ENCODE measurements around the gene RASL11A.
"Not testable (repeated sequence)": the region's sequence is repeated elsewhere in the genome, so short reads cannot be mapped to it uniquely, and the experiment has no call there.

Gene RASL11A

DNA sequence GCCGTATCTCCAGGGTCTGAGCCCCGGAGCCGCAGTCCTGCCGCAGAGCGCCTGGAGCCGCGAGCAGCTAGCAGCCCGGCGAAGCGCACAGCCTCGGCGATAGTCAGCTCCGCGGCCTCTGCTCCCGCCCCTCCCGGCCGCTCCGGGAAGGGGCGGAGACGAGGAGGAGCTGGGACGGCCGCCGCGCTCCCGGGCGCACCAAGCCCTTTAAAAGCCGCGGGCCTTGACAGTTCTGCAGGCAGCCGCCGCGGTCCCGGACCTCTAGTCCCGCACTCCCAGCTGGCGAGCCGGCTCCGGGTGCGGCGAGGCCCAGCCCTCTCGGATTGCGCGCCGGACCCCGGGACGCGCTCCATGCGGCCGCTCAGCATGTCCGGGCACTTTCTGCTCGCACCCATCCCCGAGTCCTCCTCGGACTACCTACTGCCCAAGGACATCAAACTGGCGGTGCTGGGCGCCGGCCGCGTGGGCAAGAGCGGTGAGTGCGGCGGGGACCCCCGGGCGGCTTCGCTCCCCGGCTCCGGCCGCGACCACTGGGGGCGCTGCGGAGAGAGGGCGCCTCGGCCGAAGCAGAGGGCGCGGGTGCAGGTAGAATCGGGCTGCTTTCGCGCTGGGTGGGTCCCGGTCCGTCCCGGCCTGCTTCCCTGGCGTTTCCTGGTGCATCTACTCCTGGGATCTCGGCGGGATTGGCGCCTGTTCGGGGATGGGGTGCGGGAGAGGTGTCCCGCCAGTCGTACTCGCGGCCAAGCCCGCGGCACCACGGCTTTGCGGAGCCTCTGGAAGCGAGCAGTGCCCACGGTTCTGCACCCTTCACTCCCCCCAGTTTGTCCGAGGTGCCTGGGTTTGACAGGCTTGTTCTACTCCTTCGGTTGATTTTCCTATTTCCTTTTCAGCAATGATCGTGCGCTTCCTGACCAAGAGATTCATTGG, at the start of gene RASL11A:
Gene RASL11A, plus strand, starts transcription at position 237 of the 927 bp plus-strand sequence. Its CDS starts 115 bp downstream, at position 352.
- DNase-seq (ENCODE audit: low read depth in 2 of 2): peak; percentile 35 to 61

GRCh38 chr13:27222100-27222499, 48.5 kb upstream of the RASL11A start:
- not testable (repeated sequence) for DNase-seq (ENCODE audit: low read depth in 2 of 2)

- DNase-seq (ENCODE audit: low read depth in 2 of 2): no peak
These were observed 43.6 kb upstream of the RASL11A start for GRCh38 chr13:27226991-27227390.

DNA sequence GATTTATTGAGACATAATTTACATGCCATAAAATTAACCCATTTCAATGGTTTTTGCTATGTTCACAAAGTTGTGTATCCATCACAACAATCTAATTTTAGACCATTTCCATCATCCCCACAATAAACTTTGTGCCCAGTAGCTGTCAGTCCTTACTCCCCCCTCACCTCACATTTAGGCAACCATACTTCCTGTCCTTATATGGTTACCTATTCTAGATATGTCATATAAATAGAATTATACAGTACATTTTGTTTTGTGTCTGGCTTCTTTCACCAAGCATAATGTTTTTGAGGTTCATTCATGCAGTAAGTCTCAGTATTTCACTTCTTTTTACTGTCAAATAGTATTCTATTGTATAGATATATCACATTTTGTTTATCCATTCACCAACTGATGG, 42.5 kb upstream of the RASL11A start:
- DNase-seq (ENCODE audit: low read depth in 2 of 2): no peak

- DNase-seq (ENCODE audit: low read depth in 2 of 2): no peak
These were observed 41.0 kb upstream of the RASL11A start for GRCh38 chr13:27229642-27230041.

- DNase-seq (ENCODE audit: low read depth in 2 of 2): no peak
These were observed 36.7 kb upstream of the RASL11A start for GRCh38 chr13:27233964-27234363.

- no peak for DNase-seq (ENCODE audit: low read depth in 2 of 2)
These were observed 34.2 kb upstream of the RASL11A start for GRCh38 chr13:27236478-27236877.

GRCh38 chr13:27242702-27243101, 27.9 kb upstream of the RASL11A start:
- no peak for DNase-seq (ENCODE audit: low read depth in 2 of 2)

DNA sequence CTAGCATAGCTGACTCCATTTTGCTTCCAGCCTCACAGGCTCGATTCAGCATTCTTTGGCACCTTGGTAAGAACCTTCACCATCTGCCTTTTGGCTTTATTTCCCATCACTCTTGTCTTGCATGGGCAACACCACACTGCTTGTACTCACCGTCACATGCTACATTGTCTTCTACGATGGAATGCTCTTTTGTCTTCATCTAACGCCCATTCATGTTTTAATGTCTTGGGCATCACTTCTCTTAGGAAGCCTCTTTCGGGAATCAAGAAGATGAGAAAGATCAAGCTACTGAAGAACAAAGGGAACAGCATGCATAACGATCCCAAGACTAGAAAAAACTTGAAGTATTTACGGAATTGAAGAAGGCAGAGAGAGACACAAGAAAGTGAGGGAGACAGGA, 25.0 kb upstream of the RASL11A start:
- DNase-seq (ENCODE audit: low read depth in 2 of 2): no peak

- DNase-seq (ENCODE audit: low read depth in 2 of 2): no peak
These were observed 19.8 kb upstream of the RASL11A start for GRCh38 chr13:27250833-27251165.

GRCh38 chr13:27251166-27252091, 19.2 kb upstream of the RASL11A start, which contains the start of gene RPL21:
TSS of gene RPL21 (plus strand) at chr13:27251558. CDS start at chr13:27253777, 2,219 bp downstream.
- peak; percentile 77 to 85 for DNase-seq (ENCODE audit: low read depth in 2 of 2)

DNA sequence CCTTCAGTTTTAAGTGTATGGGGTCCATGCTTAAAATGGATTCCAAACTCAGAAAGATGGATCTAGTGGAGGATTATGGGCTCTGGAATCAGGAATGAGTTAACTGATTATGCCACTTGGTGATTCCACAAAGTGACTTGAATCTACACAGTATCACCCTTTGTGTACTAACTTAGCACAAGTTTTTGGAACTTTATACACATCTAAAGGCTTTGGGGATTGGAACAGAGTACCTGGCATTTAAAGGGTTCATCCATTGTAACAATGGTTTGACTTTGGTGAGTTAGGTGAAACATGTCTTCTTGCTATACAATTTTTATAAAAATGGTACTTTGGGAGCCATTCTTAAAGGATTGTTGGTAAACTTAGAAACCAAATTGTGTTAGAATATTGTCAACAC, 18.2 kb upstream of the RASL11A start:
- no peak for DNase-seq (ENCODE audit: low read depth in 2 of 2)

DNA sequence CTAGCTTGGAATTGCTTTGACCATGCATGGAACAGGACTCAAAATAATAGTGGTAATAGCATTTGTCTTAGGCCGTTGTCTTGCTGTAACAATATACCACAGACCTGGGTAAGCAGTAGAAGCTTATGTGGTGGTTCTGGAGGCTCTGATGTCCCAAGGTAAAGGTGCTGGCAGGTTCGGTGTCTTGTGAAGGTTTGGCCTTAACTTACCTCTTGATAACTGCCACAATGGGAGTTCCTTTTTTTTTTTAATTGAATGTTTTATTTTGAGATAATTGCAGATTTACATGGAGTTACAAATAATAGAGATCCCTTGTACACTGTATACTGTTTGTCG, 13.4 kb upstream of the RASL11A start:
- DNase-seq (ENCODE audit: low read depth in 2 of 2): no peak

DNA sequence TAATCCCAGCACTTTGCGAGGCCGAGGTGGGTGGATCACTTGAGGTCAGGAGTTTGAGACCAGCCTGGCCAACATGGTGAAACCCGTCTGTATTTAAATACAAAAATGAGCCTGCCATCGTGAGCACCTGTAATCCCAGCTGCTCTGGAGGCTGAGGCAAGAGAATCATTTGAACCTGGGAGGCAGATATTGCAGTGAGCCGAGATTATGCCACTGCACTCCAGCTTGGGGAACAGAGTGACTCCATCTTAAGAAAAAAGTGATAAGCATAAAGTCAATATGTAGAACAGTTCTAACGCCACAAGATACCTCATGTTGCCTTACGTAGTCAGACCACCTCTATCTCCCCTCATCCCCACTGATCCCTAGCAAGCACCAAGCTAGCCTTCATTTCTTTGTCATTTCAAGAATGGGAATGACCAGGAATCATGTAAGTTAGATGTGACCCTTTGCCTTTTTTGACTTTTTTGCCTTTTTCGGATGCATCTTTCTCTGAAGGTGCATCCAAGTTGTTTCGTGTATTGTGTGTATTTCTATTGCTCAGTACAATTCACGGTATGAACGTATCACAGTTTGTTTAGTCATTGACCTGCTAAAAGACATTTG, 12.9 kb upstream of the RASL11A start:
- DNase-seq (ENCODE audit: low read depth in 2 of 2): no peak

- no peak for DNase-seq (ENCODE audit: low read depth in 2 of 2)
These were observed 11.8 kb upstream of the RASL11A start for GRCh38 chr13:27258637-27259386.

DNA sequence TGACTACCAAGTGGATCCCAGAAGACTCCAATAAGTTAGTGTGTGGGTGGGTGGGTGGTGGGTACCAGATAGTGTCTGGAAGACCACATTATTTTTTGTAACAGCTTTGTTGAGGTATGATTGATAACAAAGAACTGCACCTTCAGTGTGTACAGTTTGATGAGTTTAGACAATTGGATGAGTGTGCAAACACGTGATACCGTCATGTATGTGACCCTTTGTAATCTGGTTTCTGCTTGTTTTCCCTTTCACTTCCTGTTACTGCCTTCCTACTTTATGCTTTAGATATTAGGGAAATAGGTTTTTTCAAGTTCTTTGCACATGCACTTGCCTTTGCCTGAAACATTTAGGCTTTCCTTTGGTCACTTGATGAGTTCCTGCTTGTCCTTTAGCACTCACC, 10.8 kb upstream of the RASL11A start:
- no peak for DNase-seq (ENCODE audit: low read depth in 2 of 2)

DNA sequence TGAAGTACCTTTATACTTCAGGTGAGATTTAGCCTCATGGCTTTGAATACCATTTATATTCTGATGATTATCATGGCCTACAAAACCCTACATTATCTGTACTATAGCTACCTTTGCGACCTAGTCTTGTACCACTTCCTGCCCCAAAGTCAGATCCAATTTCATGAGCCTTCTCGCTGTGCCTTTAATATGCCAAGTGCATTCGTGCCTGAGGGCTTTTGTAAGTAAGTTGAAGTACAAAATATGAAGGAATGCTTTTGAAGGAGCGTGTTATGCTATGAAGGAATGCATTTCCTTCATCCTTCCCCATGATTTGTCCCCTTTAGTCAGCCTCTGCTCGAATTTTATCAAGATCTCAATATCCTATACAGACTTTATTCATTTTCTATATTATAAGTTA, 9.2 kb upstream of the RASL11A start:
- DNase-seq (ENCODE audit: low read depth in 2 of 2): no peak

DNA sequence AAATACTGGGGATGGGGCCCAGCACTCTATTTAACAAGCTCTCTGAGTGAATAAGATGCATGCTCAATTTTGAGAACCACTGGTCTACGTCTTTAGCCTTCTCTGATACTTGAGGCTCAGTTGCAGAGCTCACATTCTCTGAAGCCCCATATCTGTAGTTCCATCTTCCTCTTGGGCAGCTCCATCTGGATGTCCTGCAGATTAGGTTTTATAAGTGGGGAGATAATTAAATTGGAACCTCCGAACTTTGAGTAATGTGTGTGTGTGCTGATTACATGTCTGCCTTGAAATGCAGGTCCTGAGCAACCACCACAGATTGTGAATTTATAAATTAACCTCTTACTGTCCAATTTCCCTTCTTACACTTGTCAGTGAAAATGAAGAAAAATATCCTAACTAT, 7.2 kb upstream of the RASL11A start:
- no peak for DNase-seq (ENCODE audit: low read depth in 2 of 2)

DNA sequence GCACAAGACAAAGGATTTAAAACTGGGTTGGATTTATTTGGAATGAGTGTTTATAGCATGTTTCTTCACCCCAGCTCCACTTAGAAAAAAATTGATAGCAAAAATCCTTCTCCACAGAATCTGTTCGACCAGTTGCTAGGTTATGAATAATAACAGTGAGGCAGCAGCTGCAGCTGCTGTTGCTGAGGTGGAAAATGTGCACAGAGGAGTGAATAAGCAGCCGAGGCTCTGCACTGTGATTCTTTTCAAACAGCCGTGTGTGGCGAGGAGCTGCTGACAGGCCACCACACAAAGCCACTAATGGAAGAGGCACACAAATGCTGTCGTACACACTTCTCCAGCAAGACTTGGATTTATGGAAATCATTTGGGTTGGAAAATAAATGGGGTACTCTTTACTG, 6.4 kb upstream of the RASL11A start:
- no peak for DNase-seq (ENCODE audit: low read depth in 2 of 2)

DNA sequence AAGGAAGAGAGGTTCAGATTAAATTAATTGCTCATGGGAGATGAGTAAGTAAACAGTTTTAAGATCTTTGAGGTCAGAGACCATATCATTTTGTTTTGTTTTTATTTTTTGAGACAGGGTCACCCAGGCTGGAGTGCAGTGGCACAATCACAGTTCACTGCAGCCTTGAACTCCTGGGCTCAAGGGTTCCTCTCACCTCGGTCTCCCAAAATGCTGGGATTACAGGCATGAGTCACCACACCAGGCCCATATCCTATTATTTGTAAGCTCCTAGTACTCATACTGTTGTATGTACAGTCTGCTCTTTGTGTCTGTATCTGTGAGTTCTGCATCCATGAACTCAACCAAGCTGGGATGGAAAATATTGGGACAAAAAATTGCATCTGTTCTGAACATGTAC, 6.0 kb upstream of the RASL11A start:
- no peak for DNase-seq (ENCODE audit: low read depth in 2 of 2)

- no peak for DNase-seq (ENCODE audit: low read depth in 2 of 2)
These were observed 3.7 kb upstream of the RASL11A start for GRCh38 chr13:27266917-27267316.

- no peak for DNase-seq (ENCODE audit: low read depth in 2 of 2)
These were observed 3.0 kb upstream of the RASL11A start for GRCh38 chr13:27267596-27267995.
